ENCODE results near the gene THUMPD3. TPM values are rescaled to one million over a fixed set of nuclear protein-coding genes. Genes with fewer than 3 reads are reported as not detected.

THUMPD3 gene
- total RNA-seq, 1 experiment from 2014 or later = 62.2 TPM

DNA sequence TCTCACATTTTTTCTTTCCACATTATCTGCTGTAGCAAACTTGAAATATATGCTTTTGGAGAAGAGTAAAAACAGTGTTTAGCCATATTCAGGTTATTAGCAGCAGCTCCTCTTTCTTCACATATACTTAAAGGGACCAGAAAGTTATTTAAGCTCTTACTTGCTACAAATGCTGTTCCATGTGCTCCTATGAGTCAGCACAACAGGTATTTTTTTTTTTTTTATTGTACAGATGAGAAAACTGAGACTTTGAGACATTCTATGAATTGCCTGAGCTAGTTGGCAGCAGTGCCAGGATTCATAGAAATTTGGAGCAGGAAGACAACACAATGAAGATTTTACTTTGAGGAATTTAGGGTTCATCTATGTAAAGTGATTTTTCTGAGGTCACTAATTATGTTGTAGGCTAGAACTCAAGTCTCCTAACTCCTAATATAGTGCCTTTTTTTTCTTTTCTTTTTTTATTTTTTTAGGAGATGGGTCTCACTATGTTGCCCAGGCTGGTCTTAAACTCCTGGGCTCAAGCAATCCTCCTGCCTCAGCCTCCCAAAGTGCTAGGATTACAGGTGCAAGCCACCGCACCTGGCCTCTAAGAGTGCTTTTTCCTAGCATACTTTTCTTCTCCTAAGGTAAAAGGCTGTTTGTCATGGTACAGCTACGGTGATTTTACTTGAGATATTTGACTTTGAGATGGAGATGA lies 58.1 kb downstream of the THUMPD3 start:
- no peaks in the 10 kb centered on the region for H3K9me3 ChIP-seq
- H3K4me3 ChIP-seq (ENCODE audit: low read depth, low read length) = no peak overlapping the region
- no peaks in the 10 kb centered on the region for H3K27me3 Mint-ChIP-seq (ENCODE audit: insufficient read depth, unreplicated experiment)
- no peaks in the 10 kb centered on the region for H3K36me3 ChIP-seq (ENCODE audit: control insufficient read depth, insufficient read depth, low read length)
- no peak for TF ChIP-seq CTCF (IDR thresholded peaks at IDR 0.05; ENCODE audit: insufficient read depth in 1 of 2, low read depth in 1 of 2, low read length in 1 of 2, severe bottlenecking in 1 of 2, unreplicated experiment in 1 of 2)
- DNase-seq = no peak
- POLR2A ChIA-PET = interaction anchor here (0.5 to 0.7 kb wide), 2 partner anchors 24 to 493 kb away, joined by 3 to 4 read pairs; no protein-coding TSS in a partner anchor
- no peaks in the 10 kb centered on the region for H3K9me3 Mint-ChIP-seq (ENCODE audit: unreplicated experiment)
- CTCF ChIA-PET = interaction anchor here (1.5 to 1.7 kb wide), 2 partner anchors 22 to 25 kb away, joined by 4 to 5 read pairs; no protein-coding TSS in a partner anchor
- H3K36me3 Mint-ChIP-seq (ENCODE audit: insufficient read depth, unreplicated experiment) = peaks cover 45% of the 10 kb centered on the region
- intact Hi-C loops (cut with micrococcal nuclease; ENCODE audit: unreplicated experiment) = loop anchor here (5.0 kb wide), 1 partner anchor 34 kb away; no protein-coding TSS in a partner anchor
- no peak overlapping the region for H3K4me3 Mint-ChIP-seq (ENCODE audit: unreplicated experiment)
- no peaks in the 10 kb centered on the region for H3K27me3 ChIP-seq (replicated peaks; ENCODE audit: control insufficient read depth, insufficient read depth, low read length)
- BruUV-seq (replicated peaks) = no TSS peak
- peak overlapping the region; percentile 71 for H3K27ac Mint-ChIP-seq (ENCODE audit: unreplicated experiment)
- peaks cover 35% of the 10 kb centered on the region for H3K4me1 ChIP-seq
- peaks cover 29% of the 10 kb centered on the region for H3K4me1 Mint-ChIP-seq (ENCODE audit: low read depth, unreplicated experiment)

GRCh38 chr3:9422712-9423424 lies 60.0 kb downstream of the THUMPD3 start:
- BruUV-seq (replicated peaks) = TSS peak; percentile 66
- peaks cover 31% of the 10 kb centered on the region for H3K4me1 ChIP-seq

More at GRCh38 chr3:9422712-9423424, 60.0 kb downstream of the THUMPD3 start:
- ChIA-PET CTCF (interaction anchor here (0.9 to 1.7 kb wide), 3 partner anchors 23 to 70 kb away, joined by 4 to 8 read pairs (median 5); no protein-coding TSS in a partner anchor), POLR2A (interaction anchor here (0.8 kb wide), 1 partner anchor 26 kb away, joined by 8 read pairs; no protein-coding TSS in a partner anchor)
- DNase-seq = peak; percentile 82 to 83
- no peaks in the 10 kb centered on the region for H3K9me3 ChIP-seq
- peaks cover 2% of the 10 kb centered on the region for H3K36me3 ChIP-seq (ENCODE audit: control insufficient read depth, insufficient read depth, low read length)
- Mint-ChIP-seq H3K4me1 (ENCODE audit: low read depth, unreplicated experiment) (peaks cover 29% of the 10 kb centered on the region), H3K36me3 (ENCODE audit: insufficient read depth, unreplicated experiment) (peaks cover 49% of the 10 kb centered on the region), H3K4me3 (ENCODE audit: unreplicated experiment) (peak overlapping the region; percentile 69), H3K9me3 (ENCODE audit: unreplicated experiment) (no peaks in the 10 kb centered on the region), H3K27ac (ENCODE audit: unreplicated experiment) (peak overlapping the region; percentile 76), H3K27me3 (ENCODE audit: insufficient read depth, unreplicated experiment) (no peaks in the 10 kb centered on the region)
- H3K4me3 ChIP-seq (ENCODE audit: low read depth, low read length) = no peak overlapping the region
- peak; percentile 44 to 60 for TF ChIP-seq CTCF (IDR thresholded peaks at IDR 0.05; ENCODE audit: insufficient read depth in 1 of 2, low read depth in 1 of 2, low read length in 1 of 2, severe bottlenecking in 1 of 2, unreplicated experiment in 1 of 2)
- no peaks in the 10 kb centered on the region for H3K27me3 ChIP-seq (replicated peaks; ENCODE audit: control insufficient read depth, insufficient read depth, low read length)
- intact Hi-C loops (cut with micrococcal nuclease; ENCODE audit: unreplicated experiment) = loop anchor here (1.0 to 5.0 kb wide), 3 partner anchors 27 to 70 kb away; no protein-coding TSS in a partner anchor
